GM21737 (cell line): ENCODE measurements around the gene MEGF11.
"Not testable (repeated sequence)": the region's sequence is repeated elsewhere in the genome, so short reads cannot be mapped to it uniquely, and the experiment has no call there.

ENCODE experiments used
- ATAC-seq: cut with Tn5 transposase; IDR thresholded peaks from one replicate; pipeline ENCODE4 v1.9.1; 2021; ENCODE audit warnings: mild to moderate bottlenecking, moderate library complexity; ENCODE audit not compliant: unreplicated experiment

MEGF11 gene

DNA sequence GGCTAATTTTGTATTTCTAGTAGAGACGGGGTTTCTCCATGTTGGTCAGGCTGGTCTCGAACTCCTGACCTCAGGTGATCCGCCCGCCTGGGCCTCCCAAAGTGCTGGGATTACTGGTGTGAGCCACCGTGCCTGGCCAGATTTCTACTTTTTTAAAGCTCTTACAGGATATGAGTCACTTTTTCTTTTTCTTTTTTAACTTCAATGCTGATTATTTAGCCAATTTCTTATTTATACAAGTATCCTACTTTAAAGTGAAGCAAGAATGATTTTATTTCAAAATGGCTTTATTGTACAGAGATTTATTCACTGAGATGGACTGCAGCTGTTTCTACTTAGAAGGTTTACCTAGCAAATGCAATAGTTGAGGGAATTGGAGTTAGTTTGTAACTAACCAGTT lies 381.0 kb downstream of the MEGF11 start:
- not testable (repeated sequence) for ATAC-seq

DNA sequence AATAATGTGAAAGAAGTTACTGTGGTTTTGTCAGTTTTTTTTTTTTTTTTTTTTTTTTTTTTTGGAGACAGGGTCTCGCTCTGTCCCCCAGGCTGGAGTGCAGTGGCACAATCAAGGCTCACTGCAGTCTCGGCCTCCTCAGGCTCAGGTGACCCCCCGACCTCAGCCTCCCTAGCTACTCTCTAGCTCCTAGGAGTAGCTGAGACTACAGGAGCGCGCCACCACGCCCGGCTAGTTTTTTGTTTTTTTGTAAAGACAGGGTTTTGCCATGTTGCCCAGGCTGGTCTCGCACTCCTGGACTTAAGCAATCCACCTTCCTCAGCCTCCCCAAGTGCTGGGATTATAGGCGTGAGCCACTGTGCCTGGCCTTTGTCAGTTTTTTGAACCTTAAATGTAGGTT lies 381.7 kb downstream of the MEGF11 start:
- ATAC-seq: not testable (repeated sequence)

DNA sequence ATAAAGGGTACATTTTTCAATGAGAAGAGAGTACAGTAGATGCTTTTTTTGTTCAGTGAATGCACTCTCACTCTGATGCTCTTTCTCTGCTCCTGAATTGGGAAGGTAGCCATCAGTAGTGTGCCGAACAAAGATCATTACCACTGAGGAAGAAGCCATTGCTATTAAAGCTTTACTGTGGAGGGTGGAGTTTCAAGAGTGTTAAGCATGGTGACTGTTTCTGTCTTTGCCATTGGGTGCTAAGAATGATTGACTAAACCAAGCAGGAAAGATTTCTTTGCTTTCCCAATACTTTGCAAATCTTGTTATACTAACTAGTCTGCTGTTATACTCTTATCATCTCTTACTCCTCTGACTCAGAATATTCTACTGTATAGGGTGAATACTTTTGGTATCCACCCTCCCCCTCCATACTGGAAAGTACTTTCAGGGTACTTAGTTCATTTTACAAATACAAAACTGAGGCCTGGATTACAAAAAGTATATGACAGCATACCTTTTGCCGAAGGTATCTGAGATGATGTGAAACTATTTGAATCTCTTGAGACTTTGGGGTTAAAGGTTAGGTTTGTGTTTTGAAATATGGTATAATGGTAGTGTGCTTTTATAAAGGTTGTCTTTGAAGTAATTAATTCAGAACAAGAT lies 382.5 kb downstream of the MEGF11 start:
- no peak for ATAC-seq

DNA sequence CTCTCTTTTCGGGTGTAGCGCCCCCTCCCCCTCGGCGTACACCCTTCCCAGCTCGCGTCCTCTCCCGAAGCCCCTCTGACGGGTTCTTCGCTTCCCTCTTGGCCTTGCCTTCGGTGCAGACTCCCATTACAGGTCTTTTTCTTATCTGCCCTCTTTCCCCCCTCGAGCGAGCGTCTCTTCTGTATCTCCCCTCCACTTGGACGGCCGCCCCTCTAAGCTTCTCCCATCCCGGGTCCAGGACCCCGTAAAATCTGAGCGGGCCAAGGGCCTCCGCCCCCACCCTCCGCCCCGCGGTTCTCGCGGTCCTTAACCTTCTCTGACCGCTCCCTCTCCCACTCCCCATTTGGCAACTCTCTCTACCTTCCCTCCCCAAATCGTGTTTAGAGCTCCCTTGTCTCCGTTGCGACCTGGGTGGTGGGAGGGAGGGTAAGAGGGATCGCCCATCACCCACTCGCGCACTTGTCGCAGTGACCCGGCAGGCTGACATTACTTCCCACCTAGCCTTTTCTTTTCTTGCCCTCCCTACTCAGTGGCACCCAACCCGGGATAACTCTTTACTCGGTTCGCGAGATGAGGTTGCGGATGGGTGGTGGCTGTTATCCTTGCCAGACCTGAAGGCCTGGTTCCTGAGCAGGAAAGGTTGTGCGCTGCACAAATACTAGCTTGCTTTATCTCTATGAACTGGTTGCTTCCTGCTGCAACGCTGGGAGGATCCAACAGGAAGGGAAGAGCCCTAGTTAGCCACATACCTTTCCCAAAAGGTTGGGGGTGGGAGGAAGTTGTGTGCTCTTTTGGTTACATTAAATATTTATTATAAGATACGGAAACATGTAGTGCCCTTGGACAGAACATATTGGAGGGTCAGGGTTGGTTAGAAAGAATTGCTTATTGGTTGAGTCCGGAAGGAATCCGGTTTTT lies 383.3 kb downstream of the MEGF11 start:
- peak; percentile 11 for ATAC-seq

DNA sequence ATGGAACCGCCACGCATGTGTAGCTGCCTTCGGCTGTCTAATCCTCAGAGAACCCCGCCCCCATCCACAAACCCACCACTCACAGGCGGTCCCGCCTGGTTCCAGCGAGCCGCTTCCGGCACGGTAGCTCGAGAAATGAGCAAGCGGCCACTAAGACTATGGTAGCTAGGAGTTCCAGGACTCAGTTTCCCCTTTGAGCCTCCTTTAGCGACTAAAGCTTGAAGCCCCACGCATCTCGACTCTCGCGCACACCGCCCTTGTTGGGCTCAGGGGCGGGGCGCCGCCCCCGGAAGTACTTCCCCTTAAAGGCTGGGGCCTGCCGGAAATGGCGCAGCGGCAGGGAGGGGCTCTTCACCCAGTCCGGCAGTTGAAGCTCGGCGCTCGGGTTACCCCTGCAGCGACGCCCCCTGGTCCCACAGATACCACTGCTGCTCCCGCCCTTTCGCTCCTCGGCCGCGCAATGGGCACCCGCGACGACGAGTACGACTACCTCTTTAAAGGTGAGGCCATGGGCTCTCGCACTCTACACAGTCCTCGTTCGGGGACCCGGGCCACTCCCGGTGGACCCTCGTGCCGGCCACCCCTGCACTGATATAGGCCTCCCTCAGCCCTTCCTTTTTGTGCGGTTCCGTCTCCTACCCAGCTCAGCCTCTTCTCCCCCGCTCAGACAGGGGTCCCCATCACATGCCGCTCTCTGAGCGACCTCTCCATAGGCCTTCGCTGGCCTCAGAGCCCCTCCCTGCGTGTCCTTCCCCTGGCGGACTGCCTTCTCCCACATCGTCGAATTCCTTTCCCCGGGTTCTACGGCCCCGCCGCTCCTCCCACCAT lies 384.2 kb downstream of the MEGF11 start, which contains the start of gene RAB11A:
Gene RAB11A (plus strand): TSS at position 366 of the 828 bp plus-strand sequence. CDS start 95 bp downstream, at position 461.
- peak; percentile 85 for ATAC-seq

- ATAC-seq: no peak
Measured at GRCh38 chr15:65868546-65869125, 384.9 kb downstream of the MEGF11 start.

DNA sequence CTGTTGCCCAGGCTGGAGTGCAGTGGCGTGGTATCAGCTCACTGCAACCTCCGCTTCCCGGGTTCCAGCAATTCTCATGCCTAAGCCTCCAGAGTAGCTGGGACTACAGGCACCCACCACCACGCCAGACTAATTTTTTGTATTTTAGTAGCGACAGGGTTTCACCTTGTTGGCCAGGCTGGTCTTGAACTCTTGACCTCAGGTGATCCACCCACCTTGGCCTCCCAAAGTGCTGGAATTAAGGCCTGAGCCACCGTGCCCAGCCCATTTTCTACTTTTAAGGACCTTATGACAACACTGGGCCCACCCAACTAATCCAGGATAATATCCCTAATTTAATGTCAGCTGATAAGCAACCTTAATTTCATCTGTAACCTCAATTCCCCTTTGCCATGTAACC lies 385.6 kb downstream of the MEGF11 start:
- not testable (repeated sequence) for ATAC-seq

DNA sequence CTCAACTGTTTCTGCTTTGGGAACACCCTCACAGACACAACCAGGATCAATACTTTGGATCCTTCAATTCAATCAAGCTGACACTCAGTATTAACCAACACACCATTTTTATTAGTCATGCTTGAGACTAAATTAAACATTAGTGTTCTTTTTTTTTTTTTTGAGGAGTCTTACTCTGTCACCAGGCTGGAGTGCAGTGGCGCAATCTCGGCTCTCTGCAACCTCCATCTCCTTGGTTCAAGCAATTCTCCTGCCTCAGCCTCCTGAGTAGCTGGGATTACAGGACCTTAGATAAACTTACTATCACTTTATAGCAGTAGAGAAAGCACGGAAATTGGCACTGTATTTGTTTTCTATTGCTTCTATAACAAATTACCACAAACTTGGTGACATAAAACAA lies 386.3 kb downstream of the MEGF11 start:
- ATAC-seq: no peak

GRCh38 chr15:65863106-65863505 lies 390.4 kb downstream of the MEGF11 start:
- ATAC-seq: no peak

- no peak for ATAC-seq
Measured at GRCh38 chr15:65862682-65863081, 390.9 kb downstream of the MEGF11 start.

DNA sequence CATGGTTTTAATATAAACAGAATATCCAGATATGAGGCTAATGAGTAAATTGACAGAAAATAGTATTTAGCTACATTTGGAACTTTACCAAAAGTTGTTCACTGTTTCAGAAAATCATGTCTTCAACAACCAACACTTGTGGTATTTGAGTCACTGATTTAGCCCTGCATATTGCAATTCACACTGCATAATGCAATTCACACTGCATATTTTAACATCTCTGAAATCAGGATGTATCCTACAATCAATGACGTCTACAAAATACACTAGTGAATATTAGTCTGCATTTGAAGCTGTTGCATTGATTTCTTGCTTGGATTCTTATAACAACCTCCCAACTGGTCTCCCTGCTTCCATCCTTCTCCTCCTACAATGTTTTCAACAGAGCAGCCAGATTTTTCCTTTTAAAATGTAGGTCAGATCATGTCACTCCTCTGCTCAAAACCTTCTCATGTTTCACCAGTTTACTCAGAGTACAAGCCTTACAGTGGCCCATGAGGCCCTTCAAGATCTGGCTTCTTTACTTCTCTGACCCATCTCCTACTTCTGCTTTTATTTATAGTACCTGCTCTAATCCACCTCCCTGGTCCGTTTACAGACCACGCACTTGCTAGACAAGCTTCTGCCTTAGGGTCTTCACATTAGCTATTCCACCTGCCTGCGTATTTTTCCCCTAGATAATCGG lies 395.7 kb downstream of the MEGF11 start:
- ATAC-seq: no peak

DNA sequence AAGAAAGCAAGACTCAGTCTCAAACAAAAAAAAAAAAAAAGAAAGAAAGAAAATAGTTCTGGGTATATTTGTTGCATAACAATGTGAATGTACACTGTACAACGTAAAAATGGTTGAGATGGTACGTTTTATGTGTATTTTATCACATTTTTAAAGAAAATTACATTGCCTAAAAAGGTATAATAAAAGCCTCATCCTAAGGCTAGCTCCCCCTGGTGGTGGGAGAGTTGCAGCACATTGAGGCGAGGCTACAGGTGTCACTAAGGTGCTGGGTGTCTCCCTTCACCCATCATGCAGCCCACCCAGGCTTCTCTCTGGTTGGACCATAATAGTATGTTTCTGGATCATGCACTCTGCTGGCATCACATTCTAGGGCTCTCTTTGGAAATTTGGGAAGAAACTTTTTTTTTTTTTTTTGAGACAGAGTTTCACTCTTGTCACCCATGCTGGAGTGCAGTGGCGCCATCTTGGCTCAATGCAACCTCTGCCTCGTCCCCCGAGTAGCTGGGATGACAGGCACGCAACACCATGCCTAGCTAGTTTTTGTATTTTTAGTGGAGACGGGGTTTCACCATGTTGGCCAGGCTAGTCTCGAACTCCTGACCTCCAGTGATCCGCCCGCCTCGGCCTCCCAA lies 396.6 kb downstream of the MEGF11 start:
- ATAC-seq: no peak

- no peak for ATAC-seq
Measured at GRCh38 chr15:65851981-65852380, 401.6 kb downstream of the MEGF11 start.

GRCh38 chr15:65847989-65848388 lies 405.6 kb downstream of the MEGF11 start:
- no peak for ATAC-seq

DNA sequence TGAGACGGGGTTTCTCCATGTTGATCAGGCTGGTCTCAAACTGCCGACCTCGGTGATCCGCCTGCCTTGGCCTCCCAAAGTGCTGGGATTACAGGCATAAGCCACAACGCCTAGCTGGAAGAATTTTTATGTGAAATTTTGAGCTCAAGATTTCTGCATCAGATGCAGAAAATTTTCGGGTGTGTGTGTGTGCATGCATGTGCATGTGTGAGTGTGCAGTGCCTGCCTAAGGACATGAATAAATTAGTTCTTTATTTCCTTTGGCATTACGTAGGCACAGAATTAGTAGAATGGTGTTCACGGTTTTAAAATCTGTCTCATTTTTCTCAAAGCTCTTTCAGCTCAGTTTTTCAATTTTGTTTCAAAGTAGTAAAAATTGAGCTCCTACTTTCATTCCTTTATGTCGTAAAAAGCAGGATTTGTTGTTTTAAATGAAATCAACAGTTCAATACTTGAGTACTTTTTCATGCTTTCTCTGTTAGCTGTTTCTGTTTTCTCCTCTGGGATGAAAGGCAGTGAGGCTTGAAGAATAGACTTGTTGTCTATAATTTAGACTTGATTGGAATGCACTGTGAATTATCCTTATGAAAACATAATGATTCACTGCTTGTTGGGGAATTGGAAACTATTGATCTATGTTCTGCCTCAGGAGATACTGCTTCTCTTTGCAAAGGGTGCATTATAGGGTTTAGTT lies 407.6 kb downstream of the MEGF11 start:
- no peak for ATAC-seq
